HepG2 (cell line): Measurements from ENCODE around the gene PFDN5. TPM values are rescaled to one million over a fixed set of nuclear protein-coding genes. Genes with fewer than 3 reads are reported as not detected.

ENCODE experiments used
- ATAC-seq: fragments of 200-7000 bp; cut with Tn5 transposase; 3 replicates; pipeline ENCODE4 v1.9.1; 2020; ENCODE audit warnings: mild to moderate bottlenecking, moderate library complexity
- BruUV-seq: library from RNA; stranded (reverse); fragments of 400-500 nt; replicated peaks from 2 replicates; lab custom pipeline; 2021; lab: Mats Ljungman, UMichigan
- CTCF ChIA-PET: fragments of 300-600 bp; formaldehyde crosslinking; extraction: SDS; loops from one replicate; lab custom pipeline; 2021; ENCODE audit warnings: low total read pairs, inconsistent platforms, low intra/inter-chr PET ratio; lab: Yijun Ruan, JAX
- POLR2A ChIA-PET: fragments of 350-600 bp; sonication (Branson Sonifier 250); formaldehyde crosslinking; loops from one replicate; lab custom pipeline; 2020; ENCODE audit warnings: antibody characterized with exemption, inconsistent platforms; lab: Yijun Ruan, JAX
- DNase-seq: peaks from one replicate; pipeline ENCODE4 v3.0.0-alpha.2; 2015; ENCODE audit warnings: low spot score
- FAIRE-seq: peaks from 3 replicates; lab custom pipeline; 2011; peaks lifted over from hg19 to GRCh38; lab: Jason Lieb, UNC
- H2AFZ ChIP-seq: one replicate; pipeline ENCODE4 v1.6.1; 2011; ENCODE audit warnings: low read length, inconsistent platforms
- H3K27ac ChIP-seq: fragments of 300-600 bp; 3 replicates; pipeline ENCODE4 v1.8.0; 2011; ENCODE audit warnings: mixed run types, mild to moderate bottlenecking, mixed read lengths, low read length, inconsistent platforms; ENCODE audit not compliant: insufficient read depth; ENCODE audit errors: extremely low read length
- H3K27me3 ChIP-seq, 2 experiments: fragments of 200-600 bp in 1 of 2; 2 replicates in 1 of 2; 3 replicates in 1 of 2; pipeline versions ENCODE4 v1.6.0 to v1.8.0; 2011; ENCODE audit warnings: low read length in 2 of 2, mild to moderate bottlenecking in 2 of 2, moderate library complexity in 2 of 2, inconsistent platforms in 1 of 2; ENCODE audit not compliant: insufficient read depth in 2 of 2, control insufficient read depth in 1 of 2
- H3K36me3 ChIP-seq, 2 experiments: fragments of 200-600 bp in 1 of 2; replicated peaks in 1 of 2; 2 replicates in 1 of 2; 3 replicates in 1 of 2; pipeline versions ENCODE4 v1.5.1 to v1.8.0; 2011; ENCODE audit warnings: low read length in 2 of 2, inconsistent platforms in 1 of 2; ENCODE audit not compliant: insufficient read depth in 2 of 2, control insufficient read depth in 1 of 2
- H3K4me1 ChIP-seq: 2 replicates; pipeline ENCODE4 v1.5.1; 2012; ENCODE audit warnings: low read length, inconsistent platforms; ENCODE audit not compliant: insufficient read depth
- H3K4me2 ChIP-seq: 2 replicates; pipeline ENCODE4 v1.6.0; 2011; ENCODE audit warnings: low read depth, low read length, inconsistent platforms
- H3K4me3 ChIP-seq, 3 experiments: fragments of 200-600 bp in 1 of 3; sonication (generic), shearing (Covaris generic) in 1 of 3; replicated peaks in 1 of 3; 2 replicates each; pipeline ENCODE4 v1.5.1; 2011 to 2016; ENCODE audit warnings: low read length in 3 of 3, inconsistent platforms in 2 of 3, low read depth in 2 of 3, mild to moderate bottlenecking in 2 of 3, control low read depth in 1 of 3, mixed read lengths in 1 of 3; ENCODE audit not compliant: insufficient read depth in 1 of 3
- H3K79me2 ChIP-seq: one replicate; pipeline ENCODE4 v1.6.1; 2011; ENCODE audit warnings: low read length, inconsistent platforms; ENCODE audit not compliant: insufficient read depth
- H3K9ac ChIP-seq: 2 replicates; pipeline ENCODE4 v1.6.0; 2011; ENCODE audit warnings: mild to moderate bottlenecking, low read depth, low read length, inconsistent platforms; ENCODE audit not compliant: insufficient read depth
- H3K9me3 ChIP-seq: 2 replicates; pipeline ENCODE4 v1.5.1; 2012; ENCODE audit warnings: mild to moderate bottlenecking, low read length
- H4K20me1 ChIP-seq: 2 replicates; pipeline ENCODE4 v1.6.0; 2011; ENCODE audit warnings: inconsistent platforms, mild to moderate bottlenecking, low read length, moderate library complexity; ENCODE audit not compliant: insufficient read depth
- CEBPB ChIP-seq: IDR thresholded peaks from 2 replicates; pipeline ENCODE4 v1.6.1; 2011; ENCODE audit warnings: low read depth, low read length, improper control_type of control experiment, borderline replicate concordance
- RXRB ChIP-seq: IDR thresholded peaks from 2 replicates; pipeline ENCODE4 v1.6.1; 2016; ENCODE audit warnings: borderline replicate concordance, missing genetic modification reagents, missing compliant biosample characterization
- ZNF232 ChIP-seq: sonication (generic); formaldehyde crosslinking; IDR thresholded peaks from 2 replicates; pipeline ENCODE4 v1.4.0; 2020; ENCODE audit warnings: missing genetic modification reagents, borderline replicate concordance
- ZNF318 ChIP-seq: sonication (generic); formaldehyde crosslinking; IDR thresholded peaks from 2 replicates; pipeline ENCODE4 v1.4.0; 2020; ENCODE audit warnings: mild to moderate bottlenecking, missing genetic modification reagents
- WGBS: methylation state at CpG from one replicate; pipeline ENCODE4 v1.1.6; 2017; ENCODE audit warnings: low lambda C conversion rate; 5-methylcytosine and 5-hydroxymethylcytosine counted together
- in situ Hi-C: cut with HindIII; loops from 2 replicates; pipeline ENCODE4 v1.10.0; 2017; ENCODE audit warnings: low pct_unique_long_range_greater_than_20kb; ENCODE audit not compliant: extremely low pct_ligation_motif_present
- intact Hi-C: fragments of 100-400 bp; cut with micrococcal nuclease; formaldehyde crosslinking; loops from one replicate; pipeline ENCODE4 v1.10.0; 2022; ENCODE audit not compliant: unreplicated experiment
- polyA plus RNA-seq, 8 experiments: library from polyadenylated mRNA; depleted of rRNA in 3 of 8; stranded (reverse) in 7 of 8; unstranded in 1 of 8; fragments of >200 nt; fragmentation: Illumina TruSeq in 4 of 8; extraction: Trizol in 4 of 8; gene quantifications; 2 replicates each; pipeline versions ENCODE4 v1.2.1 to v1.2.3, GENCODE V29; 2011 to 2016; ENCODE audit warnings: low read depth in 4 of 8, missing spikeins in 1 of 8, mixed read lengths in 1 of 8; ENCODE audit not compliant: insufficient read depth in 1 of 8
- total RNA-seq, 5 experiments: library from RNA; depleted of rRNA; stranded (reverse); fragments of >200 nt; fragmentation: Illumina TruSeq; extraction: Trizol; gene quantifications; 2 replicates each; pipeline ENCODE4 v1.2.3, GENCODE V29; 2016; ENCODE audit warnings: low read depth in 1 of 5

Gene PFDN5
- total and polyA plus RNA-seq, 2 of the 13 experiments (the other 11 are each of a cell fraction or from before 2014, with no cell fraction given) = 449 to 462 TPM

DNA sequence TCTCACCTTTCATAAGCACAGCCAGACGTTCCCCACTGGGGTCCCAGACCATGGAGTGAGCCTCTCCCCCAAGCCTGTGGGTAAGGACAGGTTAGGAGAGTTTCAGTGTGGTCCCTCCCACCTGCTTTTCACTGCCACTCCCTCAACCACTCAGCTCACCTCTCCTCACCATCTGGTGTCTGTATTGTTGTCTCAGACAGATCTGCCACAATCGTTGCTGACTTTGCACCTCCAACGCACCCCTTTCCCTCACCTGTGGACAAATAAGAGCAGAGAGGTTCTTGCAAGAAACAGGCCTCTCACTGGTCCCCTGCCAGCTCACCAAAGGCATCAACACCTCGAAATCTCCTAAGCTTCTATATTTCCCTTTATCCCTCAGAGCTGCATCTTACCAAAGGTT lies 12.9 kb downstream of the PFDN5 start (continued):
- TF ChIP-seq ZNF232 (CRISPR knock-in tag) = no peak

GRCh38 chr12:53313996-53314395 lies 18.7 kb downstream of the PFDN5 start:
- no peaks in the 10 kb centered on the region for H3K9me3 ChIP-seq
- H3K4me3 ChIP-seq = no peak overlapping the region
- intact Hi-C loops = no loop called here
- FAIRE-seq (no peak), ATAC-seq (no peak), DNase-seq (no peak)
- peaks cover 15 to 44% of the 10 kb centered on the region in 2 experiments for H3K36me3 ChIP-seq
- H2AFZ ChIP-seq = no peak overlapping the region
- no peak overlapping the region for H3K4me2 ChIP-seq
- in situ Hi-C loops = no loop called here
- BruUV-seq = no TSS peak
- ChIA-PET CTCF (no interaction called here), POLR2A (no interaction called here)
- TF ChIP-seq CEBPB (0 out of 2 replicates have a peak, but pooled peaks have one; percentile 21), ZNF318 (CRISPR knock-in tag) (no peak), RXRB (CRISPR knock-in tag) (no peak)
- H3K27ac ChIP-seq = no peak overlapping the region
- no peak overlapping the region for H3K9ac ChIP-seq
- no peaks in the 10 kb centered on the region for H4K20me1 ChIP-seq
- H3K4me1 ChIP-seq = no peaks in the 10 kb centered on the region
- H3K79me2 ChIP-seq = no peaks in the 10 kb centered on the region
- 86% methylated on average over 2 of the region's 3 CpGs for WGBS
- no peaks in the 10 kb centered on the region for H3K27me3 ChIP-seq
